AG04449 (cell line): ENCODE measurements around the gene NPR3.
"Not testable (repeated sequence)": the region's sequence is repeated elsewhere in the genome, so short reads cannot be mapped to it uniquely, and the experiment has no call there.

ENCODE experiments used
- CTCF ChIA-PET: fragments of 350-600 bp; formaldehyde crosslinking; extraction: SDS; loops from one replicate; lab custom pipeline; 2021; ENCODE audit warnings: antibody characterized with exemption; lab: Yijun Ruan, JAX
- POLR2A ChIA-PET: fragments of 400-600, 350-600 bp; formaldehyde crosslinking; extraction: SDS; loops from one replicate; lab custom pipeline; 2020; ENCODE audit warnings: antibody characterized with exemption, inconsistent platforms; lab: Yijun Ruan, JAX
- DNase-seq: peaks from one replicate; pipeline ENCODE4 v3.0.0-alpha.2; 2010; ENCODE audit warnings: low read depth, low spot score
- H3K4me3 ChIP-seq: 2 replicates; pipeline ENCODE4 v1.5.1; 2011; ENCODE audit warnings: low read depth, mild to moderate bottlenecking, control low read depth, low read length
- CTCF ChIP-seq: IDR thresholded peaks from one replicate; pipeline ENCODE4 v1.5.1; 2011; ENCODE audit warnings: mild to moderate bottlenecking, moderate library complexity, low read length, control low read depth, inconsistent platforms; ENCODE audit not compliant: insufficient read depth; ENCODE audit errors: missing control alignments

NPR3 gene

GRCh38 chr5:32790411-32790951, 79.4 kb downstream of the NPR3 start:
- ChIA-PET POLR2A (interaction anchor here (0.6 to 1.4 kb wide), 6 partner anchors 11 to 910 kb away, joined by 3 to 4 read pairs (median 3); no protein-coding TSS in a partner anchor), CTCF (interaction anchor here (0.9 to 1.3 kb wide), 7 partner anchors 9 to 390 kb away, joined by 3 to 11 read pairs (median 3); no protein-coding TSS in a partner anchor)
- H3K4me3 ChIP-seq: no peak overlapping the region
- TF ChIP-seq CTCF: no peak
- peak; percentile 71 for DNase-seq

GRCh38 chr5:32791536-32792243, 80.6 kb downstream of the NPR3 start:
- DNase-seq: no peak
- CTCF ChIA-PET: interaction anchor here (1.2 kb wide), 2 partner anchors 14 to 20 kb away, joined by 3 read pairs; no protein-coding TSS in a partner anchor

GRCh38 chr5:32794086-32794485, 83.0 kb downstream of the NPR3 start:
- CTCF ChIA-PET: interaction anchor here (1.0 to 1.9 kb wide), 6 partner anchors 10 to 119 kb away, joined by 3 to 9 read pairs (median 4); no protein-coding TSS in a partner anchor
- DNase-seq: no peak
- TF ChIP-seq CTCF: peak; percentile 51

More at GRCh38 chr5:32791536-32792243, 80.6 kb downstream of the NPR3 start:
- POLR2A ChIA-PET: interaction anchor here (0.8 to 1.4 kb wide), 2 partner anchors 18 to 45 kb away, joined by 3 read pairs; no protein-coding TSS in a partner anchor
- H3K4me3 ChIP-seq: no peak overlapping the region
- TF ChIP-seq CTCF: no peak

GRCh38 chr5:32802764-32803163, 91.6 kb downstream of the NPR3 start:
- CTCF ChIA-PET: no interaction called here
- no peak for TF ChIP-seq CTCF

More at GRCh38 chr5:32794086-32794485, 83.0 kb downstream of the NPR3 start:
- no peak overlapping the region for H3K4me3 ChIP-seq
- POLR2A ChIA-PET: interaction anchor here (1.8 kb wide), 1 partner anchor 10 kb away, joined by 6 read pairs; no protein-coding TSS in a partner anchor

GRCh38 chr5:32803656-32804055, 92.5 kb downstream of the NPR3 start:
- no peak overlapping the region for H3K4me3 ChIP-seq
- TF ChIP-seq CTCF: no peak
- ChIA-PET POLR2A (interaction anchor here (0.8 kb wide), 1 partner anchor 9 kb away, joined by 6 read pairs; no protein-coding TSS in a partner anchor), CTCF (interaction anchor here (1.2 kb wide), 1 partner anchor 9 kb away, joined by 5 read pairs; no protein-coding TSS in a partner anchor)
- no peak for DNase-seq

More at GRCh38 chr5:32802764-32803163, 91.6 kb downstream of the NPR3 start:
- no peak overlapping the region for H3K4me3 ChIP-seq
- POLR2A ChIA-PET: no interaction called here
- no peak for DNase-seq

GRCh38 chr5:32805462-32805861, 94.3 kb downstream of the NPR3 start:
- ChIA-PET POLR2A (interaction anchor here (1.3 kb wide), 1 partner anchor 15 kb away, joined by 4 read pairs; no protein-coding TSS in a partner anchor), CTCF (interaction anchor here (1.2 to 1.6 kb wide), 3 partner anchors 11 to 375 kb away, joined by 4 read pairs; no protein-coding TSS in a partner anchor)
- DNase-seq, H3K4me3 ChIP-seq: not testable (repeated sequence)
